HUES64 (cell line): ENCODE measurements around the gene IGF2R.
A peak's percentile ranks its signal among the peaks of the same experiment; 100 is the strongest.
"Not testable (repeated sequence)": the region's sequence is repeated elsewhere in the genome, so short reads cannot be mapped to it uniquely, and the experiment has no call there.

Experiments used
- H3K27ac ChIP-seq: 2 replicates; pipeline ENCODE4 v1.7.0; 2013; ENCODE audit warnings: low read depth, low read length, inconsistent platforms
- H3K27me3 ChIP-seq: 2 replicates; pipeline ENCODE4 v1.6.1; 2013; ENCODE audit warnings: mild to moderate bottlenecking, low read length; ENCODE audit not compliant: insufficient read depth
- H3K36me3 ChIP-seq: 2 replicates; pipeline ENCODE4 v1.6.1; 2013; ENCODE audit warnings: mild to moderate bottlenecking, low read length; ENCODE audit not compliant: insufficient read depth
- H3K4me1 ChIP-seq: 2 replicates; pipeline ENCODE4 v1.6.1; 2013; ENCODE audit warnings: mild to moderate bottlenecking, low read length, moderate library complexity; ENCODE audit not compliant: insufficient read depth
- H3K4me3 ChIP-seq: 2 replicates; pipeline ENCODE4 v1.5.1; 2013; ENCODE audit warnings: mild to moderate bottlenecking, low read length, moderate library complexity
- H3K9ac ChIP-seq: 2 replicates; pipeline ENCODE4 v1.6.1; 2013; ENCODE audit warnings: mild to moderate bottlenecking, low read depth, low read length
- H3K9me3 ChIP-seq: 2 replicates; pipeline ENCODE4 v1.6.1; 2013; ENCODE audit warnings: low read depth, low read length; ENCODE audit not compliant: insufficient read depth
- WGBS: fragments of 150-250, 120-280 bp; methylation state at CpG from one replicate; pipeline ENCODE4 v1.1.7; 2013; ENCODE audit warnings: missing lambda C conversion rate; 5-methylcytosine and 5-hydroxymethylcytosine counted together

The IGF2R gene

GRCh38 chr6:159955945-159956361 is 12.9 kb upstream of the IGF2R start:
- no peak overlapping the region for H3K4me3 ChIP-seq
- H3K36me3 ChIP-seq: no peaks in the 10 kb centered on the region
- no peak overlapping the region for H3K27ac ChIP-seq
- H3K27me3 ChIP-seq: no peaks in the 10 kb centered on the region
- no peak overlapping the region for H3K9ac ChIP-seq
- no peaks in the 10 kb centered on the region for H3K9me3 ChIP-seq
- H3K4me1 ChIP-seq: 0 out of 2 replicates have a peak, but pooled peaks cover 10% of the 10 kb centered on the region

- WGBS: 94% methylated on average over 6 of the region's 6 CpGs
- no peak overlapping the region for H3K9ac ChIP-seq
- H3K4me3 ChIP-seq: no peak overlapping the region
- H3K27me3 ChIP-seq: peaks cover 3% of the 10 kb centered on the region; the same call in 1 of the 2 replicates
- H3K36me3 ChIP-seq: no peaks in the 10 kb centered on the region
- H3K9me3 ChIP-seq: no peaks in the 10 kb centered on the region
- no peak overlapping the region for H3K27ac ChIP-seq
- H3K4me1 ChIP-seq: 0 out of 2 replicates have a peak, but pooled peaks cover 8% of the 10 kb centered on the region
These were observed 11.7 kb upstream of the IGF2R start for GRCh38 chr6:159957071-159957673.

GRCh38 chr6:159959165-159959975 is 9.5 kb upstream of the IGF2R start:
- 90% methylated on average over 6 of the region's 6 CpGs for WGBS
- no peaks in the 10 kb centered on the region for H3K9me3 ChIP-seq
- peaks cover 24% of the 10 kb centered on the region for H3K27me3 ChIP-seq

GRCh38 chr6:159959976-159960384 is 8.9 kb upstream of the IGF2R start:
- Histone ChIP-seq H3K9me3 (no peaks in the 10 kb centered on the region), H3K27me3 (peaks cover 30% of the 10 kb centered on the region), H3K36me3 (no peaks in the 10 kb centered on the region), H3K4me3 (no peak overlapping the region), H3K27ac (no peak overlapping the region), H3K9ac (no peak overlapping the region), H3K4me1 (no peaks in the 10 kb centered on the region)
- 79% methylated on average over 3 of the region's 3 CpGs for WGBS

More at GRCh38 chr6:159959165-159959975, 9.5 kb upstream of the IGF2R start:
- H3K4me3 ChIP-seq: no peak overlapping the region
- no peaks in the 10 kb centered on the region for H3K4me1 ChIP-seq
- H3K9ac ChIP-seq: no peak overlapping the region
- H3K36me3 ChIP-seq: no peaks in the 10 kb centered on the region
- H3K27ac ChIP-seq: no peak overlapping the region

- H3K27ac ChIP-seq: no peak overlapping the region
- no peaks in the 10 kb centered on the region for H3K36me3 ChIP-seq
- WGBS: 93% methylated on average over 5 of the region's 6 CpGs
- H3K4me1 ChIP-seq: no peaks in the 10 kb centered on the region
- peaks cover 35% of the 10 kb centered on the region for H3K27me3 ChIP-seq
- H3K9me3 ChIP-seq: no peaks in the 10 kb centered on the region
- H3K4me3 ChIP-seq: no peak overlapping the region
- no peak overlapping the region for H3K9ac ChIP-seq
These were observed 8.4 kb upstream of the IGF2R start for GRCh38 chr6:159960485-159960884.

- no peaks in the 10 kb centered on the region for H3K36me3 ChIP-seq
- H3K27me3 ChIP-seq: peaks cover 46% of the 10 kb centered on the region
- no peak overlapping the region for H3K9ac ChIP-seq
- H3K27ac ChIP-seq: no peak overlapping the region
- no peaks in the 10 kb centered on the region for H3K9me3 ChIP-seq
- 83% methylated on average over 2 of the region's 2 CpGs for WGBS
- no peak overlapping the region for H3K4me3 ChIP-seq
- H3K4me1 ChIP-seq: no peaks in the 10 kb centered on the region
These were observed 7.4 kb upstream of the IGF2R start for GRCh38 chr6:159961528-159961927.

GRCh38 chr6:159963111-159963510 is 5.8 kb upstream of the IGF2R start:
- H3K27ac ChIP-seq: no peak overlapping the region
- no peaks in the 10 kb centered on the region for H3K36me3 ChIP-seq
- H3K9ac ChIP-seq: no peak overlapping the region
- no peak overlapping the region for H3K4me3 ChIP-seq
- WGBS: 82% methylated on average over 3 of the region's 3 CpGs
- peaks cover 53% of the 10 kb centered on the region for H3K27me3 ChIP-seq
- H3K4me1 ChIP-seq: 0 out of 2 replicates have a peak, but pooled peaks cover 1% of the 10 kb centered on the region
- no peaks in the 10 kb centered on the region for H3K9me3 ChIP-seq

GRCh38 chr6:159964046-159964445 is 4.8 kb upstream of the IGF2R start:
- Histone ChIP-seq H3K27ac (no peak overlapping the region), H3K9ac (no peak overlapping the region), H3K27me3 (peaks cover 53% of the 10 kb centered on the region), H3K36me3 (no peaks in the 10 kb centered on the region), H3K4me1 (0 out of 2 replicates have a peak, but pooled peaks cover 4% of the 10 kb centered on the region), H3K9me3 (no peaks in the 10 kb centered on the region), H3K4me3 (no peak overlapping the region)
- WGBS: 100% methylated on average over 2 of the region's 2 CpGs

GRCh38 chr6:159966339-159966738 is 2.5 kb upstream of the IGF2R start:
- H3K27me3 ChIP-seq: peaks cover 53% of the 10 kb centered on the region
- WGBS: 89% methylated on average over 4 of the region's 4 CpGs
- no peak overlapping the region for H3K9ac ChIP-seq
- no peak overlapping the region for H3K4me3 ChIP-seq
- peaks cover 9% of the 10 kb centered on the region; the same call in 1 of the 2 replicates for H3K4me1 ChIP-seq
- no peaks in the 10 kb centered on the region for H3K9me3 ChIP-seq
- no peak overlapping the region for H3K27ac ChIP-seq
- no peaks in the 10 kb centered on the region for H3K36me3 ChIP-seq

- H3K27me3 ChIP-seq: peaks cover 52% of the 10 kb centered on the region
- no peaks in the 10 kb centered on the region for H3K9me3 ChIP-seq
- H3K4me3 ChIP-seq: no peak overlapping the region
- H3K4me1 ChIP-seq: peaks cover 12% of the 10 kb centered on the region; the same call in 1 of the 2 replicates
- no peak overlapping the region for H3K27ac ChIP-seq
- WGBS: 94% methylated on average over 3 of the region's 3 CpGs
- no peaks in the 10 kb centered on the region for H3K36me3 ChIP-seq
- H3K9ac ChIP-seq: no peak overlapping the region
These were observed 1.9 kb upstream of the IGF2R start for GRCh38 chr6:159966981-159967380.

- not testable (repeated sequence) for H3K27ac ChIP-seq, H3K4me3 ChIP-seq, H3K36me3 ChIP-seq, H3K9me3 ChIP-seq
- H3K9ac ChIP-seq: peak overlapping the region; percentile 94; the same call in 1 of the 2 replicates
- WGBS: 94% methylated on average over 14 of the region's 17 CpGs
- peaks cover 46% of the 10 kb centered on the region for H3K27me3 ChIP-seq
- peaks cover 18% of the 10 kb centered on the region for H3K4me1 ChIP-seq
These were observed 1.3 kb upstream of the IGF2R start for GRCh38 chr6:159967621-159968020.
